ENCODE measurements around the gene EMILIN3. TPM values are rescaled to one million over a fixed set of nuclear protein-coding genes. Genes with fewer than 3 reads are reported as not detected.

Gene EMILIN3
- total RNA-seq, 1 donor from 2014 or later: 4.2 TPM

DNA sequence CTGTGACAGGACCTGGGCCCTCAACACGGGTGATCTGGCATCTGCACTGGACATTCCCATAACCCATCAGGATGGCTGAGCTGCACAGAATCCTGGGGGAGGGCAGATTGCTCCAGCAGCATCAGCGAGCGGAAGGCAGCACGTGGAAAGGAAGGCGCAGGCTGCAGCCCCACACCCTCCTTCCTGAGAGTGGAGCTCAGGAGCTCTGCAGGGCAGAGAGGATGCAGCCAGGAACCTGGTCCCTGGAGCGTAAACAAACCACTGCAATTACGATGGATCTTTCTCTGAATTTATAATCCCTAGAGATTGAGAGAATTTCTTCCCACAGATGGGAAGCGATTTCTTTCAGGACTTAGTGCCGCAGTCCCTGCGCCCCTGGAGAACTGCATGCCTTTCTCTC lies 39.7 kb upstream of the EMILIN3 start:
- H3K27ac ChIP-seq (replicated peaks): peak overlapping the region; percentile 51
- peaks cover 67% of the 10 kb centered on the region for H3K36me3 ChIP-seq
- no peaks in the 10 kb centered on the region for H3K27me3 ChIP-seq (ENCODE audit: low read depth)
- no peaks in the 10 kb centered on the region for H3K9me3 ChIP-seq (replicated peaks)
- DNase-seq: no peak
- no peak overlapping the region for H3K4me3 ChIP-seq
- peaks cover 58% of the 10 kb centered on the region for H3K4me1 ChIP-seq
- TF ChIP-seq, protein P1, sequence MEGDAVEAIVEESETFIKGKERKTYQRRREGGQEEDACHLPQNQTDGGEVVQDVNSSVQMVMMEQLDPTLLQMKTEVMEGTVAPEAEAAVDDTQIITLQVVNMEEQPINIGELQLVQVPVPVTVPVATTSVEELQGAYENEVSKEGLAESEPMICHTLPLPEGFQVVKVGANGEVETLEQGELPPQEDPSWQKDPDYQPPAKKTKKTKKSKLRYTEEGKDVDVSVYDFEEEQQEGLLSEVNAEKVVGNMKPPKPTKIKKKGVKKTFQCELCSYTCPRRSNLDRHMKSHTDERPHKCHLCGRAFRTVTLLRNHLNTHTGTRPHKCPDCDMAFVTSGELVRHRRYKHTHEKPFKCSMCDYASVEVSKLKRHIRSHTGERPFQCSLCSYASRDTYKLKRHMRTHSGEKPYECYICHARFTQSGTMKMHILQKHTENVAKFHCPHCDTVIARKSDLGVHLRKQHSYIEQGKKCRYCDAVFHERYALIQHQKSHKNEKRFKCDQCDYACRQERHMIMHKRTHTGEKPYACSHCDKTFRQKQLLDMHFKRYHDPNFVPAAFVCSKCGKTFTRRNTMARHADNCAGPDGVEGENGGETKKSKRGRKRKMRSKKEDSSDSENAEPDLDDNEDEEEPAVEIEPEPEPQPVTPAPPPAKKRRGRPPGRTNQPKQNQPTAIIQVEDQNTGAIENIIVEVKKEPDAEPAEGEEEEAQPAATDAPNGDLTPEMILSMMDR (IDR thresholded peaks at IDR 0.05; ENCODE audit: borderline replicate concordance): no peak
- intact Hi-C loops (cut with micrococcal nuclease): loop anchor here (10.0 kb wide), 1 partner anchor 422 kb away; no protein-coding TSS in a partner anchor

DNA sequence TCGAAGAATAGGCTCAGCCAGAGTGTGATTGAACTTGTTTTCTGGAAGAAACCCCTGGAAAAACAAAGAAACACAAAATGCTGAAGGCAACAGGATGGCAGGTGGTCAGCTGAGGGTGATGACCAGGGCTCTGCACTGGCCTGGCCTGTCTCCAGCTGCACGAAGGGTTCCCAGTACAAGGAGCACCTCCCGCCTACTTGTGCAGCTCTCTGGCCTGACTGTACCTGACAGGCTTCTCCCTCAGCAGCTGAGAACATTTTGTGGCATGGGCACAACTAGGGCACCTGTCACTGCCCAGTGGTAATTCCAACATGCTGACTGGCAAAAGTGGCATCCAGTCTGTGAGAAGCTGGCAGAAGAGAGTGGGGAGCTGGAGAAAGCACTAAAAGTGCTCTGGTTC lies 38.8 kb upstream of the EMILIN3 start:
- no peak overlapping the region for H3K4me3 ChIP-seq

DNA sequence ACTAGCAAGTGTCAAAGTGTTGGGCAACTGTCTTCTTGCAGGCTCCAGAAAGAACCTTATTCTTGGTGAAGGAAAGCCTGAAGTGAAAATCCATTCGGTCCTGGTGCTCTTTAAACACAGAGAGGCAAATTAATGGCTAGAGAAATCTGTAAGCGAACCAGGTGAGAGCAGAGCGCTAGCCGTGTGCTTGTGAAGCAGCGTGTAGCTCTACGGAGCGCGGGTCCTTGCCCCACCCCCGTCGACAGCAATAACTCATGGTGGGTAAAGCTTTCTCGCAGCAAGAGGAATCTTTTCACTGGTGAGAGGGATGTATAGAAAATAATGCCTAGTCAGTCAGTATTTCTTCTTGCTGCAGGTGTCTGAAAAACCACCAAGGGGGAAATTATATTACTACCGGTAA lies 37.0 kb upstream of the EMILIN3 start:
- Histone ChIP-seq H3K27me3 (ENCODE audit: low read depth) (no peaks in the 10 kb centered on the region), H3K4me3 (no peak overlapping the region), H3K4me1 (peaks cover 37% of the 10 kb centered on the region), H3K36me3 (peaks cover 46% of the 10 kb centered on the region), H3K9me3 (replicated peaks) (no peaks in the 10 kb centered on the region), H3K27ac (replicated peaks) (no peak overlapping the region)
- intact Hi-C loops (cut with micrococcal nuclease): loop anchor here (10.0 kb wide), 1 partner anchor 419 kb away; no protein-coding TSS in a partner anchor
- TF ChIP-seq, protein P1 (IDR thresholded peaks at IDR 0.05; ENCODE audit: borderline replicate concordance): no peak
- DNase-seq: no peak

More for the DNA sequence above, 38.8 kb upstream of the EMILIN3 start:
- intact Hi-C loops (cut with micrococcal nuclease): loop anchor here (10.0 kb wide), 1 partner anchor 421 kb away; no protein-coding TSS in a partner anchor
- DNase-seq: peak; percentile 55
- Histone ChIP-seq H3K4me1 (peaks cover 50% of the 10 kb centered on the region), H3K27ac (replicated peaks) (peak overlapping the region; percentile 51), H3K27me3 (ENCODE audit: low read depth) (no peaks in the 10 kb centered on the region), H3K9me3 (replicated peaks) (no peaks in the 10 kb centered on the region), H3K36me3 (peaks cover 63% of the 10 kb centered on the region)
- TF ChIP-seq, protein P1 (IDR thresholded peaks at IDR 0.05; ENCODE audit: borderline replicate concordance): no peak

DNA sequence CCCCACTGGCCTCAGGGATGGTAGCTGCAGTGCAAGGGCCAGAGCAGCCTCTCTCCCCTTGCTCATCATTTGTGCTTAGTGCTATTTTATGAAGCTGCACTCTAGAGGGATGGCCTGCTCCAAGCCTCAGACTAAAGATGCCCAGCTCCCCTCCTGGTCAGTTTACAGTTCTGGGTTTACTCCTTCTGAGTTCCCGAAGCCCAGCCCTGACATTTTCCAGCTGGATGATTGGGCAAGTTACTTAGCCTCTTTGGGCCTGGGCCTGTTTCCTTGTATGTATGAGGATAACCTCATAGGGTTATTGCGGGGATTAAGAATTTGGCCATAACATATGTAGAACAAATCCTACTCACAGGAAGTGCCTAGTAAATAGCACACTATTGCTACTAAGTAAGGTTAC lies 31.8 kb upstream of the EMILIN3 start:
- no peaks in the 10 kb centered on the region for H3K27me3 ChIP-seq (ENCODE audit: low read depth)
- TF ChIP-seq, protein P1 (IDR thresholded peaks at IDR 0.05; ENCODE audit: borderline replicate concordance): no peak
- H3K9me3 ChIP-seq (replicated peaks): no peaks in the 10 kb centered on the region
- intact Hi-C loops (cut with micrococcal nuclease): no loop called here
- peaks cover 37% of the 10 kb centered on the region for H3K4me1 ChIP-seq
- peaks cover 8% of the 10 kb centered on the region for H3K36me3 ChIP-seq
- peak; percentile 54 for DNase-seq
- no peak overlapping the region for H3K4me3 ChIP-seq
- H3K27ac ChIP-seq (replicated peaks): peak overlapping the region; percentile 67

DNA sequence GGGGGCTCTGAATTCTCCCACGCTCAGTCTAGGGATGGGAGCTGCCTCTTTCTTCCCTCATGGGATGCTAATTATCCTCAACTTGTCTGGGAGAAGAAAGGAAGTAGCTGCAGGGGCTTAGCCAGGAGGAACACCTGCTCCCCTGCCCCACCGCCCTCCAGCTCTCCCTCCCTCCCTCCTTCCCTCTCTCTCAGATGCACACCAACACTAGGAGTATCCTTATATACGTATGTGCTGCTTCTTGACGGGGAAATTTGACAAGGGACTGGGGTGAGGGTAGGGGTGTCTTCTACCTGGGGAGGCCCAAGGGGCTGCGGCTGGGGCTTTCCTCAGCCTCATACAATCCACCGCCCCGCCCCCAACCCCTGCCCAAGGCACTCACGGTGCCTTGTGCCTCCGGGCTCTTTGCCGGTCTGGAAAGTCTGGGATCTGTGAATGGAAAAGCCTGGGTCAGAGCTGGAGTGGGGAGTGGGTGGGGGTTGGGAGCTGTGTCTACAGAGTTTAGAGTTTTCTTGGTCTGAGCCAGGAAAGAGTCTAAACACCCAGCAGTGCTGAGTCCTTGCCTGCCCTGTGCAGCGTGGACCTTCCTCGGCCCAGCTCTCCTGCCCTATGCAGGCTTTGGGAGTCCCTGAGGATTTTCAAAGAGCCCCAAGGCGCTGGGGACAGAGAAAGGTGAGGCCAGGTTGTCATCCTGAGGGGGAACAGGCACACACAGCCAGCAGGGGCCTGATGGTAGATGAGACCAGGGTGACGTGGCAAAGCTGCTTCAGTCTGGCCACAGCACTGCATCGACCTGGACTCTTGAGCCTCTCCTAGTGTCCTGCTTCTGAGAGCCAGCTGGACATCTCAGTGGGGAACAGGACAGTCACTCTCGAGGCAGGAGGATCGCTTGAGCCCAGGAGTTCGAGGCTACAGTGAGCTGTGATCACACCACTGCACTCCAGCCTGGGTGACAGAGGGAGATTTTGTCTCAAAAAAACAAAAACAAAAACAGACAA lies 29.3 kb upstream of the EMILIN3 start:
- no peaks in the 10 kb centered on the region for H3K9me3 ChIP-seq (replicated peaks)
- H3K27ac ChIP-seq (replicated peaks): peak overlapping the region; percentile 78
- no peaks in the 10 kb centered on the region for H3K36me3 ChIP-seq
- no peaks in the 10 kb centered on the region for H3K27me3 ChIP-seq (ENCODE audit: low read depth)
- intact Hi-C loops (cut with micrococcal nuclease): no loop called here
- TF ChIP-seq, protein P1 (IDR thresholded peaks at IDR 0.05; ENCODE audit: borderline replicate concordance): no peak
- H3K4me3 ChIP-seq: no peak overlapping the region
- peaks cover 58% of the 10 kb centered on the region for H3K4me1 ChIP-seq
- no peak for DNase-seq

All from left ventricle myocardium inferior (tissue), 1 donor.